ENCODE results near the gene RGS10.

DNA sequence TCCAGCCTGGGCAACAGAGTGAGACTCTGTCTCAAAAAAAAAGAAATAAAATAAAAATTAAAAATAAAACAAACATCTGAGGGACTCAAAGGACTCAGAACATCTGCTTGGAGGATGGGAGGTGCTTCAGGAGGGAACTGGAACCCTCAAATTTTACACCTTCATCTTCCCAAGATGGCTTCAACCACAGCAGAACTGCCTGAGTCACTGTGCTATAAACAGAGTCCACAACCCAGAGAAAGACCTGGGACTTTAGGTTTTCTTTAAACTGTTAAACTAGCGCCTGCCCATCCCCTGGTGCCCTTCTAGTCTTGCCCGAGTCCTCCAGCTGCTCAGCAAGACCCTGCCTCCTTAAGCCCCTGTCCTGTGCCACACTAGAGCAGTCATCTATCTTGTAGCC is 40.8 kb downstream of the RGS10 start:
- TF ChIP-seq, protein P1, sequence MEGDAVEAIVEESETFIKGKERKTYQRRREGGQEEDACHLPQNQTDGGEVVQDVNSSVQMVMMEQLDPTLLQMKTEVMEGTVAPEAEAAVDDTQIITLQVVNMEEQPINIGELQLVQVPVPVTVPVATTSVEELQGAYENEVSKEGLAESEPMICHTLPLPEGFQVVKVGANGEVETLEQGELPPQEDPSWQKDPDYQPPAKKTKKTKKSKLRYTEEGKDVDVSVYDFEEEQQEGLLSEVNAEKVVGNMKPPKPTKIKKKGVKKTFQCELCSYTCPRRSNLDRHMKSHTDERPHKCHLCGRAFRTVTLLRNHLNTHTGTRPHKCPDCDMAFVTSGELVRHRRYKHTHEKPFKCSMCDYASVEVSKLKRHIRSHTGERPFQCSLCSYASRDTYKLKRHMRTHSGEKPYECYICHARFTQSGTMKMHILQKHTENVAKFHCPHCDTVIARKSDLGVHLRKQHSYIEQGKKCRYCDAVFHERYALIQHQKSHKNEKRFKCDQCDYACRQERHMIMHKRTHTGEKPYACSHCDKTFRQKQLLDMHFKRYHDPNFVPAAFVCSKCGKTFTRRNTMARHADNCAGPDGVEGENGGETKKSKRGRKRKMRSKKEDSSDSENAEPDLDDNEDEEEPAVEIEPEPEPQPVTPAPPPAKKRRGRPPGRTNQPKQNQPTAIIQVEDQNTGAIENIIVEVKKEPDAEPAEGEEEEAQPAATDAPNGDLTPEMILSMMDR (conservative IDR thresholded peaks at IDR 0.05; ENCODE audit: low read depth, low read length) = no peak
- no peak for TF ChIP-seq EZH2 (IDR thresholded peaks at IDR 0.05; ENCODE audit: borderline replicate concordance, low read depth, low read length, poor library complexity, severe bottlenecking)
